Skeletal muscle tissue (tissue), 4 donors: Measurements from ENCODE around the gene SCAI. TPM values are rescaled to one million over a fixed set of nuclear protein-coding genes. Genes with fewer than 3 reads are reported as not detected.

ENCODE experiments used
- H3K27ac ChIP-seq: one replicate; pipeline ENCODE4 v1.7.0; 2013; ENCODE audit warnings: mild to moderate bottlenecking, low read depth, low read length, inconsistent platforms
- H3K27me3 ChIP-seq, 3 donors: one replicate each; pipeline ENCODE4 v1.7.0; 2013; ENCODE audit warnings: low read length in 3 of 3; ENCODE audit not compliant: control insufficient read depth in 3 of 3, insufficient read depth in 3 of 3
- H3K36me3 ChIP-seq, 3 donors: one replicate each; pipeline ENCODE4 v1.7.0; 2013; ENCODE audit warnings: low read length in 3 of 3; ENCODE audit not compliant: control insufficient read depth in 3 of 3, insufficient read depth in 3 of 3
- H3K4me1 ChIP-seq, 3 donors: one replicate each; pipeline ENCODE4 v1.7.0; 2013; ENCODE audit warnings: low read length in 3 of 3, mild to moderate bottlenecking in 3 of 3; ENCODE audit not compliant: control insufficient read depth in 3 of 3, insufficient read depth in 3 of 3
- H3K4me3 ChIP-seq, 3 donors: one replicate each; pipeline ENCODE4 v1.7.0; 2013; ENCODE audit warnings: low read length in 3 of 3
- H3K9ac ChIP-seq, 3 donors: one replicate each; pipeline ENCODE4 v1.7.0; 2013; ENCODE audit warnings: low read length in 3 of 3, mild to moderate bottlenecking in 3 of 3, moderate library complexity in 2 of 3, low read depth in 1 of 3
- H3K9me3 ChIP-seq, 3 donors: one replicate each; pipeline ENCODE4 v1.7.0; 2013; ENCODE audit warnings: low read length in 3 of 3; ENCODE audit not compliant: control insufficient read depth in 3 of 3
- total RNA-seq: library from RNA; depleted of rRNA; stranded (reverse); fragments of >200 nt; gene quantifications from one replicate; pipeline ENCODE4 v1.2.3, GENCODE V29; 2014
- donor health status: Osteomylitis.

SCAI gene
- total RNA-seq, 1 donor from 2014 or later: 14.6 TPM

- Histone ChIP-seq H3K27ac (no peak overlapping the region), H3K4me1 (peaks cover 3 to 13% (median 6%) of the 10 kb centered on the region in 3 donors), H3K27me3 (no peaks in the 10 kb centered on the region), H3K9ac (no peak overlapping the region), H3K36me3 (peaks cover 15 to 36% (median 25%) of the 10 kb centered on the region in 3 donors), H3K9me3 (no peaks in the 10 kb centered on the region), H3K4me3 (no peak overlapping the region)
These were observed 8.4 kb upstream of the SCAI start for GRCh38 chr9:125151730-125152129.

- H3K9ac ChIP-seq: no peak overlapping the region
- no peak overlapping the region for H3K4me3 ChIP-seq
- no peaks in the 10 kb centered on the region for H3K27me3 ChIP-seq
- peaks cover 15 to 36% (median 25%) of the 10 kb centered on the region in 3 donors for H3K36me3 ChIP-seq
- H3K4me1 ChIP-seq: peaks cover 3 to 13% (median 6%) of the 10 kb centered on the region in 3 donors
- no peaks in the 10 kb centered on the region for H3K9me3 ChIP-seq
- H3K27ac ChIP-seq: no peak overlapping the region
These were observed 7.3 kb upstream of the SCAI start for GRCh38 chr9:125150349-125151245.

- H3K36me3 ChIP-seq: peaks cover 15 to 22% (median 21%) of the 10 kb centered on the region in 3 donors
- no peaks in the 10 kb centered on the region for H3K27me3 ChIP-seq
- H3K4me3 ChIP-seq: no peak overlapping the region
These were observed 4.1 kb upstream of the SCAI start for GRCh38 chr9:125147401-125147951.

GRCh38 chr9:125146247-125146646, 2.9 kb upstream of the SCAI start:
- Histone ChIP-seq H3K9ac (no peak overlapping the region), H3K27me3 (no peaks in the 10 kb centered on the region), H3K4me1 (peaks cover 8 to 13% (median 9%) of the 10 kb centered on the region in 3 donors), H3K36me3 (peaks cover 9 to 11% (median 10%) of the 10 kb centered on the region in 3 donors), H3K4me3 (no peak overlapping the region), H3K27ac (no peak overlapping the region), H3K9me3 (no peaks in the 10 kb centered on the region)

More at GRCh38 chr9:125147401-125147951, 4.1 kb upstream of the SCAI start:
- H3K9me3 ChIP-seq: no peaks in the 10 kb centered on the region
- H3K27ac ChIP-seq: no peak overlapping the region
- no peak overlapping the region for H3K9ac ChIP-seq
- H3K4me1 ChIP-seq: peaks cover 6 to 7% (median 7%) of the 10 kb centered on the region in 3 donors

GRCh38 chr9:125145425-125145824, 2.1 kb upstream of the SCAI start:
- peaks cover 1 to 3% (median 2%) of the 10 kb centered on the region in 3 donors for H3K36me3 ChIP-seq
- no peaks in the 10 kb centered on the region for H3K9me3 ChIP-seq
- H3K27me3 ChIP-seq: no peaks in the 10 kb centered on the region
- no peak overlapping the region for H3K9ac ChIP-seq
- H3K4me3 ChIP-seq: no peak overlapping the region
- H3K27ac ChIP-seq: no peak overlapping the region
- peaks cover 8 to 15% (median 9%) of the 10 kb centered on the region in 3 donors for H3K4me1 ChIP-seq

GRCh38 chr9:125142560-125143376, 560 bp downstream of the SCAI start:
- H3K36me3 ChIP-seq: no peaks in the 10 kb centered on the region
- H3K27ac ChIP-seq: no peak overlapping the region
- peak overlapping the region; percentile 76 to 84 (median 83) for H3K4me3 ChIP-seq
- peak overlapping the region; percentile 73 to 81 (median 81) for H3K9ac ChIP-seq
- H3K9me3 ChIP-seq: no peaks in the 10 kb centered on the region
- no peaks in the 10 kb centered on the region for H3K27me3 ChIP-seq
- H3K4me1 ChIP-seq: peaks cover 8 to 15% (median 9%) of the 10 kb centered on the region in 3 donors

GRCh38 chr9:125141751-125142150, 1.6 kb downstream of the SCAI start:
- no peak overlapping the region for H3K27ac ChIP-seq
- H3K4me1 ChIP-seq: peaks cover 8 to 15% (median 9%) of the 10 kb centered on the region in 3 donors
- H3K4me3 ChIP-seq: no peak overlapping the region
- no peak overlapping the region for H3K9ac ChIP-seq
- no peaks in the 10 kb centered on the region for H3K9me3 ChIP-seq
- no peaks in the 10 kb centered on the region for H3K27me3 ChIP-seq
- H3K36me3 ChIP-seq: no peaks in the 10 kb centered on the region

- Histone ChIP-seq H3K4me1 (peaks cover 8 to 15% (median 9%) of the 10 kb centered on the region in 3 donors), H3K9ac (no peak overlapping the region), H3K27ac (no peak overlapping the region), H3K36me3 (no peaks in the 10 kb centered on the region), H3K9me3 (no peaks in the 10 kb centered on the region), H3K4me3 (no peak overlapping the region), H3K27me3 (no peaks in the 10 kb centered on the region)
These were observed 2.1 kb downstream of the SCAI start for GRCh38 chr9:125141251-125141650.

GRCh38 chr9:125140576-125140975, 2.8 kb downstream of the SCAI start:
- no peak overlapping the region for H3K27ac ChIP-seq
- peaks cover 8 to 15% (median 9%) of the 10 kb centered on the region in 3 donors for H3K4me1 ChIP-seq
- H3K27me3 ChIP-seq: no peaks in the 10 kb centered on the region
- no peak overlapping the region for H3K9ac ChIP-seq
- no peak overlapping the region for H3K4me3 ChIP-seq
- no peaks in the 10 kb centered on the region for H3K9me3 ChIP-seq
- no peaks in the 10 kb centered on the region for H3K36me3 ChIP-seq
